GM23338 (cell line): ENCODE measurements around the gene SSNA1. TPM values are rescaled to one million over a fixed set of nuclear protein-coding genes. Genes with fewer than 3 reads are reported as not detected.

Experiments used
- ATAC-seq: fragments of 200-7000 bp; cut with Tn5 transposase; 3 replicates; pipeline ENCODE4 v1.9.1; 2020
- DNase-seq: peaks from one replicate; pipeline ENCODE4 v3.0.0-alpha.2; 2015; ENCODE audit warnings: low spot score
- H2AFZ ChIP-seq: fragments of 200-600 bp; sonication (generic); 2 replicates; pipeline ENCODE4 v1.8.0; 2016; ENCODE audit warnings: antibody characterized with exemption, mild to moderate bottlenecking, moderate library complexity
- H3F3A ChIP-seq: fragments of 200-600 bp; sonication (generic); replicated peaks from 2 replicates; pipeline ENCODE4 v1.8.0; 2017; ENCODE audit warnings: antibody characterized with exemption, mixed run types, low read depth
- H3K27ac ChIP-seq: fragments of 200-600 bp; sonication (generic); 2 replicates; pipeline ENCODE4 v1.6.1; 2016; ENCODE audit warnings: low read depth
- H3K27me3 ChIP-seq: fragments of 200-600 bp; sonication (generic); 2 replicates; pipeline ENCODE4 v1.8.0; 2016; ENCODE audit warnings: mild to moderate bottlenecking, mixed run types, moderate library complexity; ENCODE audit not compliant: insufficient read depth
- H3K36me3 ChIP-seq: fragments of 200-600 bp; sonication (generic); 2 replicates; pipeline ENCODE4 v1.8.0; 2016; ENCODE audit warnings: mild to moderate bottlenecking; ENCODE audit not compliant: insufficient read depth
- H3K4me1 ChIP-seq: fragments of 200-600 bp; sonication (generic); 2 replicates; pipeline ENCODE4 v1.8.0; 2016; ENCODE audit warnings: mild to moderate bottlenecking, moderate library complexity; ENCODE audit not compliant: insufficient read depth
- H3K4me2 ChIP-seq: fragments of 200-600 bp; sonication (generic); 2 replicates; pipeline ENCODE4 v1.7.1; 2017; ENCODE audit warnings: mixed run types
- H3K4me3 ChIP-seq: fragments of 200-600 bp; sonication (generic); 2 replicates; pipeline ENCODE4 v1.6.1; 2016; ENCODE audit warnings: mixed run types
- H3K79me2 ChIP-seq: fragments of 200-600 bp; sonication (generic); replicated peaks from 2 replicates; pipeline ENCODE4 v1.8.0; 2017; ENCODE audit warnings: mild to moderate bottlenecking; ENCODE audit not compliant: insufficient read depth
- H3K9me2 ChIP-seq: fragments of 200-600 bp; sonication (generic); 2 replicates; pipeline ENCODE4 v1.8.0; 2017; ENCODE audit not compliant: insufficient read depth
- H4K20me1 ChIP-seq: fragments of 200-600 bp; sonication (generic); replicated peaks from 2 replicates; pipeline ENCODE4 v1.8.0; 2017; ENCODE audit warnings: mild to moderate bottlenecking; ENCODE audit not compliant: insufficient read depth
- H3K27ac Mint-ChIP-seq: 2 replicates; pipeline ENCODE4 v1.8.0; 2020; ENCODE audit warnings: inconsistent platforms, mild to moderate bottlenecking, moderate library complexity, mixed read lengths
- H3K27me3 Mint-ChIP-seq: 3 replicates; pipeline ENCODE4 v1.8.0; 2022; ENCODE audit warnings: low read depth, mild to moderate bottlenecking, moderate library complexity, mixed read lengths, inconsistent platforms; ENCODE audit not compliant: insufficient read depth, poor library complexity
- H3K36me3 Mint-ChIP-seq: 3 replicates; pipeline ENCODE4 v1.8.0; 2021; ENCODE audit warnings: low read depth, mild to moderate bottlenecking, inconsistent platforms, moderate library complexity, mixed read lengths
- H3K4me1 Mint-ChIP-seq: 3 replicates; pipeline ENCODE4 v1.8.0; 2020; ENCODE audit warnings: mild to moderate bottlenecking, inconsistent platforms, mixed read lengths
- H3K4me3 Mint-ChIP-seq: 3 replicates; pipeline ENCODE4 v1.8.0; 2021; ENCODE audit warnings: moderate library complexity, mild to moderate bottlenecking, inconsistent platforms, mixed read lengths
- H3K9me3 Mint-ChIP-seq: 3 replicates; pipeline ENCODE4 v1.8.0; 2020; ENCODE audit warnings: moderate library complexity, mild to moderate bottlenecking, inconsistent platforms, mixed read lengths
- CREB1 ChIP-seq: fragments of 250-450 bp; sonication (Bioruptor Pico); IDR thresholded peaks from 2 replicates; pipeline ENCODE4 v1.5.0; 2020; ENCODE audit warnings: low read depth, mild to moderate bottlenecking, moderate library complexity
- CTCF ChIP-seq, 2 experiments: fragments of 200-600 bp in 1 of 2; sonication (generic) in 1 of 2; conservative IDR thresholded peaks; 2 replicates each; pipeline versions ENCODE4 v1.5.1 to v1.6.1; 2016 to 2017; ENCODE audit warnings: antibody characterized with exemption in 2 of 2, low read depth in 2 of 2, mild to moderate bottlenecking in 2 of 2, moderate library complexity in 1 of 2
- EZH2 ChIP-seq: fragments of 200-600 bp; sonication (generic); IDR thresholded peaks from one replicate; pipeline ENCODE4 v1.8.0; 2017; ENCODE audit warnings: antibody characterized with exemption, mild to moderate bottlenecking, low read depth; ENCODE audit not compliant: unreplicated experiment
- EZH2phosphoT487 ChIP-seq: fragments of 200-600 bp; sonication (generic); IDR thresholded peaks from one replicate; pipeline ENCODE4 v1.8.1; 2018; ENCODE audit warnings: antibody characterized with exemption; ENCODE audit not compliant: unreplicated experiment
- POLR2AphosphoS5 ChIP-seq: IDR thresholded peaks from 2 replicates; pipeline ENCODE4 v1.6.1; 2016; ENCODE audit warnings: antibody characterized with exemption, low read depth
- ZNF114 ChIP-seq: fragments of 250-450 bp; sonication (Bioruptor Pico); IDR thresholded peaks from 2 replicates; pipeline ENCODE4 v1.5.0; 2020; ENCODE audit warnings: mild to moderate bottlenecking, moderate library complexity
- ZNF331 ChIP-seq: fragments of 250-450 bp; sonication (Bioruptor Pico); IDR thresholded peaks from 2 replicates; pipeline ENCODE4 v1.5.0; 2020; ENCODE audit warnings: low read depth, mild to moderate bottlenecking, moderate library complexity
- polyA plus RNA-seq: library from polyadenylated mRNA; unstranded; fragments of >200 nt; fragmentation: Nextera tagmentation; extraction: Ambion mirVana; gene quantifications from 2 replicates; pipeline ENCODE4 v1.2.1, GENCODE V29; 2016
- total RNA-seq: library from RNA; depleted of rRNA; stranded (reverse); fragments of >200 nt; shearing (Covaris generic); gene quantifications from 2 replicates; pipeline ENCODE4 v1.2.3, GENCODE V29; 2014

Gene SSNA1
- total and polyA plus RNA-seq, 2 experiments from 2014 or later, result 132 to 154 TPM

- Histone ChIP-seq H3K27me3 (peaks cover 48% of the 10 kb centered on the region), H3K4me1 (peaks cover 12% of the 10 kb centered on the region), H3K4me2 (no peak overlapping the region), H3K36me3 (no peaks in the 10 kb centered on the region), H2AFZ (no peak overlapping the region), H3K79me2 (no peaks in the 10 kb centered on the region), H3K4me3 (no peak overlapping the region), H3F3A (no peaks in the 10 kb centered on the region), H3K9me2 (no peaks in the 10 kb centered on the region), H3K27ac (no peak overlapping the region), H4K20me1 (no peaks in the 10 kb centered on the region)
- no peak for ATAC-seq
- Mint-ChIP-seq H3K9me3 (no peaks in the 10 kb centered on the region), H3K4me3 (no peak overlapping the region), H3K27me3 (peaks cover 57% of the 10 kb centered on the region), H3K4me1 (peaks cover 10% of the 10 kb centered on the region), H3K36me3 (no peaks in the 10 kb centered on the region), H3K27ac (no peak overlapping the region)
- TF ChIP-seq POLR2AphosphoS5 (no peak), ZNF114 (CRISPR knock-in tag) (no peak), CREB1 (CRISPR knock-in tag) (no peak), EZH2phosphoT487 (no peak), EZH2 (no peak)
- DNase-seq, result no peak
Observed at GRCh38 chr9:137141050-137141810, 47.2 kb upstream of the SSNA1 start.

- Mint-ChIP-seq H3K27ac (no peak overlapping the region), H3K4me1 (peaks cover 10% of the 10 kb centered on the region), H3K36me3 (no peaks in the 10 kb centered on the region), H3K4me3 (no peak overlapping the region), H3K9me3 (no peaks in the 10 kb centered on the region), H3K27me3 (peaks cover 49% of the 10 kb centered on the region)
- Histone ChIP-seq H3K36me3 (no peaks in the 10 kb centered on the region), H3K27me3 (peaks cover 42% of the 10 kb centered on the region), H2AFZ (no peak overlapping the region), H3K4me1 (peaks cover 12% of the 10 kb centered on the region), H3F3A (no peaks in the 10 kb centered on the region), H3K79me2 (no peaks in the 10 kb centered on the region), H3K4me3 (no peak overlapping the region), H3K27ac (no peak overlapping the region), H3K9me2 (no peaks in the 10 kb centered on the region), H4K20me1 (no peaks in the 10 kb centered on the region), H3K4me2 (no peak overlapping the region)
- no peak for TF ChIP-seq CTCF (conservative IDR thresholded peaks at IDR 0.05; ENCODE audit: low read depth in 2 of 2)
- no peak for TF ChIP-seq CREB1 (CRISPR knock-in tag)
- TF ChIP-seq EZH2phosphoT487, result no peak
- no peak for TF ChIP-seq ZNF331 (CRISPR knock-in tag)
- no peak for TF ChIP-seq POLR2AphosphoS5
- ATAC-seq (no peak), DNase-seq (no peak)
Observed at GRCh38 chr9:137141976-137142936, 46.2 kb upstream of the SSNA1 start.
